Activated naive CD4-positive, alpha-beta T cell treated with Interleukin-2 at 50 U/mL for 16 hours (primary cell): ENCODE measurements around the gene ORMDL3.
"Not testable (repeated sequence)": the region's sequence is repeated elsewhere in the genome, so short reads cannot be mapped to it uniquely, and the experiment has no call there.

Experiments used
- DNase-seq: peaks from one replicate; pipeline ENCODE4 v3.0.0-alpha.2; 2020

ORMDL3 gene

GRCh38 chr17:39948489-39948828, 21.1 kb upstream of the ORMDL3 start:
- DNase-seq = not testable (repeated sequence)

DNA sequence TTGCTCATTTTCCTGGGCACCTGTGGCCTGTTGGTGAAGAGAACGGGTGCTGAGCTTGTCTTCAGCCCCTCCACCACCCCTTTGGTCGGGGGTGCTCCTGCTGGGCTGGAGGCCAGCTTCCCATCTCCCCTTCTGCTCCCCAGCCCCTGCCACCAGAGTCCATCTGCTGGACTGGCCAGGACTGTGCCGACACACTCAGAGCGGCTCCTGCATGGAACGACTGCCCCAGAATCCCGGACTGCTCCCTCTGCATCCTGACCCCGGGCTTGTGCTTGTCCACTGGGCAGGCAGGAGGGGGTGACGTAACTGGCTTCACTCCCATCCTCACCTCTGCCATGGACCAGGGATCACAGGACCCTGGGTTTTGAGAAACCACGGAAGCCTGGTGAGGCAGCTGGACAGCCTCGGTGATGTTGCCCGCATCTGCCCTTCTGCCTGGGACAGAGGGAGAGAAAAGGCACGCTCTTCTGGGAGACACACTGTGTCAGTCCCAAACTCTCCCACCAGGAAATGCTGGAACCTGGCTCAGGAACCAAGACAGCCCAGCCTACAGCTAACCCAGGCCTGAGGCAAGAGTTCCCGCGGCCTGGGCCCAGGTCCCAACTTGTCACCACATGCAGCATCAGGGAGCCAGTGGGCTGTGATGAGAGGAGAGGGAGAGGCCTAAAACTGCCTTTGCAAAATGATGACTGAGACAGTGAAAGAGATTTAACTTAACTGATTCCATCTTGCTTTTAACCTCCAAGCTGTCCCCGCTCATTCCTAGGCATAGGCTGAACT, 19.3 kb upstream of the ORMDL3 start:
- DNase-seq = no peak

- DNase-seq = no peak
These were observed 17.0 kb upstream of the ORMDL3 start for GRCh38 chr17:39944393-39944711.

DNA sequence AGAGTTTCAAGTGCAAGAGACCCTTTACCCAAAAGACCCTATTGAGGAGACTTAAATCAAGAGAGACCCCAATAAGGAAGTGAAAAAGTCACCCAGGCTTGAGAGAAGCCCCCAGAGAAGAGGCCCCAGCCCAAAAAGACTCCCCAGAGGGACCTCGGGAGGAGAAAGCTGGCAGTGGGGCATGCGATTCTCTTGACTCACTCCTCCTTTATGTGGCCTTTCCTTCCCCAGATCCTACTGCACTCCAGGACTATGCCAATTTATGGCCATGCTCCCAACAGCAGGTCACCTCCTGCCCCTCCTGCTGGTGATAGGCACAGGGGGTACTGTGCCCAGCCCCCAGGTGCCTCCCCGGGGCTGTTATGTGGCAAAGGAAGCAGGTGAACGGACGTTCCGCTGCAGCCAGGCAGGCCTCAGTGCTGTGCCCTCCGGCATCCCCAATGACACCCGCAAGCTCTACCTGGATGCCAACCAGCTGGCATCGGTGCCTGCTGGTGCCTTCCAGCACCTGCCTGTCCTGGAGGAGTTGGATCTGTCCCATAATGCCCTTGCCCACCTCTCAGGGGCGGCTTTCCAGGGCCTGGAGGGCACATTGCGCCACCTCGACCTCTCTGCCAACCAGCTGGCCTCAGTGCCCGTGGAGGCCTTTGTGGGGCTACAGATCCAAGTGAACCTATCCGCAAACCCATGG, 16.4 kb upstream of the ORMDL3 start:
- no peak for DNase-seq

- peak; percentile 42 for DNase-seq
These were observed 12.4 kb upstream of the ORMDL3 start for GRCh38 chr17:39939588-39940419.

DNA sequence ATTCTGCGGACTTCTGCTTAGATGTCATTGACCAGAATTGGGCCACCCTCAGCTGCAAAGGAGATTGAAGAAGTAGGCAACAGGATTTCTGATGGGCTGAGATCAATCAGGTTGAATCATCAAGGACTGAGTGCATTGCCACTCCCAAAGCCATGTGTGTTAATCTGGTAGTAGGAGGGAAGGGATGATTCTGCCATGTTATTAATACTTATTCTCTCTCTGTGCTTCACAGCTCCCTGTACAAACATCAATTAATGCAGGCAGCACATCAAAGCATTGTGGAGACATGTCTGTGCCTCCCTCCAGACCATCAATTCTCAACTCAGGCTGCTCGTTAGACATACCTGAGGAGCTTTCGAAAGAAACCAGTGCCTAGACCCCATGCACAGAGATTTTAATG, 11.7 kb upstream of the ORMDL3 start:
- DNase-seq = no peak

DNA sequence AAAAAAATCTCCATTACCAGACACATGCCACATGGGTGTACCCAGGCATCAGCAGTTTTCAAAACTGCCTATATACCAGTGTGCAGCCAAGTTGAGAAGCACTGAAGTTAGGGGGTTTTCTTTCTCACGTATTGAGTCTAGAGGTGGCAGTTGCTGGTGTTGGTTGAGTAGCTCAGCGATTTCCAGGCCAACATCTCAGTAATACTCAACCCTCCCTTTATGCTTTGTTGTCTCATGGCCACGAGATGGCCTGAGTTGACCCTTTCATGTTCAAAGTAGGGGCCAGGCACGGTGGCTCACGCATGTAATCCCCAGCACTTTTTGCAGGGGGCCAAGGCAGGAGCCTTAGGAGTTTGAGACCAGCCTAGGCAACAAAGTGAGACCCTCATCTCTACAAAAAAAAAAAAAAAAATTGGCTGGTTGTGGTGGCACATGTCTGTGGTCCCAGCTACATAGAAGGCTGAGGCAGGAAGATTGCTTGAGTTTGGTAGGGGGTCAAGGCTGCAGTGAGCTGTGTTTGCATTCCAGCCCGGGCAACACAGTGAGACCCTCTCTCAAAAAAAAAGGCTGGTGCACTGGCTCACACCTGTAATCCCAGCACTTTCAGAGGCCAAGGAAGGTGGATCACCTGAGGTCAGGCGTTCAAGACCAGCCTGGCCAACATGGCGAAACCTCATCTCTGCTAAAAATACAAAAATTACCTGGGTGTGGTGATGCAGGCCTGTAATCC, 10.9 kb upstream of the ORMDL3 start:
- DNase-seq = no peak

DNA sequence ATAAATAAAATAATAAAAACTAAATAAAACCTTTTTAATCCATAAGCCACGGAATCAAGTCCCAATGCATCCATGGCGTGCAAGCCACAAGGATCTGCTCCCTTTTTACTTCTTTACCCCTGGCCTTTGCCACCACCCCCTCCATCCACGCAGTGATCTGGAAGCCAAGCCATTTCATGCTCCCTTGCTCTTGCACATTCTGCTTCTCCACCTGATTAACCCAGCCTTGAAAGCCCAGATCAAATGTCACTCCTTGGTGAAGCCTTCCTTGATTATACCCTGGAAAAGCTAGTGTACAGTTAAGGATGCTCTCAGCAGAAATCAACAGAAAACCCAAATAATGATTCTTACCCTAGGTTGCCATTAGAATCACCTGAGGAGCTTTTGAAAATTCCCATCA, 10.0 kb upstream of the ORMDL3 start:
- no peak for DNase-seq

- DNase-seq = no peak
These were observed 8.5 kb upstream of the ORMDL3 start for GRCh38 chr17:39935909-39936308.

DNA sequence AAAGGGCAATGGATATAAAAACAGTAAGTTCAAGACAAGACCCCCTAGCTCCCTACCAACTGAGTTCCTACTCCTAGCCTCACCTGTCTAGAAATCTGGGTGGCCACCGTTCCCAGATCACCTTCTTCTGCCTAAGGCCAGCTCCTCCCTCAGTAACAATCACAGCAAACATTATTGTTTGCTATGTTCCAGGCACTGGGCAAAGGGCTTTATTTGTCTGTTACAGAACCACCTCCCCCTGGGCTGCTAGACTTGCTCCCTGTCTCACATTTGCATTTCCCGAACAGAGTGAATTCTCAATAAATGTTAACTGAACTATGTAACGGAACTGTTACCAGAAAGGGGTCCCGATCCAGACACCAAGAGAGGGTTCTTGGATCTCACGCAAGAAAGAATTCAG, 6.9 kb upstream of the ORMDL3 start:
- DNase-seq = no peak

DNA sequence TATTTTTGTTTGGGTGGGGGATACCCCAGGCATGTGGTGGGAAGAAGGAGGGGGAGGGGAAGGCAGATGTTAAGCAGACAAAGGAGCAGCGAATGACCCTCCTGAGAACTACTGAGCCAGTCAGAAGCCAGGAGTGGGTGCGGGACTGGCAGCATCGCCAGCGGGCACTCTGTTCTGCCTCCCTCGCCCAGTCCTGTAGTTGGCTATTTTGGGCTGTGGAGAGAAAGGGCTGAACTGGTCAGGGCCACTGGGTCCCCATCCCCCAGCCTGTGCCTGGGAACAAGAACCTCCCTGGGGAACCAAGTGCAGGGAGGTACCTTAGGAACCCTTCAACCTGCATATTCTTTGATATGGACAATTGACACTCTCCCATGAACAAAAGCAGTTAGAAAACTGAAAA, 6.5 kb upstream of the ORMDL3 start:
- no peak for DNase-seq

GRCh38 chr17:39929646-39930407, 2.4 kb upstream of the ORMDL3 start:
- DNase-seq = no peak

DNA sequence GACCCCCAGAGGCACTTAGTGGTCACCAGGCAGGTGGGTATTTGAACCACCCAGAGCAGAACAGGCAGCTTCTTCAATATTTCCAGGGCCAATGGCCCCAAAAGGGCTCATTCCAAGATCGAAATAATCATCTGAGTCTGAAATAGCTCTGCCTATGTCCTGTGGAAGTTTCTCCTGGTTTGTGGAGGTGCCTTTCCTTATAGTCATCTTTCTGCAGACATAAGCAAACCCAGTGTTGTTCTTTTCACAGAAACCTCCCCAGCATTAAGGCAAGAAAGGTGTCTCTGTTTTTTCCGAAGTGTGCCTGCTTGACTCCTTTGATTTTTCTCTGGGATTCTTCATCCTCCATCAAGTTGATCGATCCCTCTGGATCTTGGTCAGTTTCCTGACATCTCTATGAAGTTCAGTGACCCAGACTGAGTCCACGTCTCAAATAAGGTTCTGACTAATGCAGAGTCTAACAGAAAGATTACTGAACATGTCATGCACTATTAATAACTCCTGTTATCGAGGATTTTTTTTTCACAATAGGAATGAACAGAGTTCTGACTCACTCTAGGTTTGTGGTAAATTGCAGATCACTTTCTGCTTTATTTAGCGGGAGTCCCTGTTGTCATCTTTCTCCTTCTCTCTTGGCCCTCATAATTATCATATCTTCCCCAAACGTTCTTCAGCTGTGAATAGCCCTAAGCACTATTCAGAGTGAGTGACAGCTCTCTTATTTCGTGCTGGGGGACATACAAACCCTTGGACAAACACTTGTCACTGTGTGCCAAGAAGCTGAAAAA, 1.7 kb upstream of the ORMDL3 start:
- DNase-seq = no peak

GRCh38 chr17:39927929-39928857, 792 bp upstream of the ORMDL3 start:
- DNase-seq = no peak

- DNase-seq = peak; percentile 64
These were observed 757 bp downstream of the ORMDL3 start for GRCh38 chr17:39926588-39927100.

- no peak for DNase-seq
These were observed 1.2 kb downstream of the ORMDL3 start for GRCh38 chr17:39926135-39926587.

DNA sequence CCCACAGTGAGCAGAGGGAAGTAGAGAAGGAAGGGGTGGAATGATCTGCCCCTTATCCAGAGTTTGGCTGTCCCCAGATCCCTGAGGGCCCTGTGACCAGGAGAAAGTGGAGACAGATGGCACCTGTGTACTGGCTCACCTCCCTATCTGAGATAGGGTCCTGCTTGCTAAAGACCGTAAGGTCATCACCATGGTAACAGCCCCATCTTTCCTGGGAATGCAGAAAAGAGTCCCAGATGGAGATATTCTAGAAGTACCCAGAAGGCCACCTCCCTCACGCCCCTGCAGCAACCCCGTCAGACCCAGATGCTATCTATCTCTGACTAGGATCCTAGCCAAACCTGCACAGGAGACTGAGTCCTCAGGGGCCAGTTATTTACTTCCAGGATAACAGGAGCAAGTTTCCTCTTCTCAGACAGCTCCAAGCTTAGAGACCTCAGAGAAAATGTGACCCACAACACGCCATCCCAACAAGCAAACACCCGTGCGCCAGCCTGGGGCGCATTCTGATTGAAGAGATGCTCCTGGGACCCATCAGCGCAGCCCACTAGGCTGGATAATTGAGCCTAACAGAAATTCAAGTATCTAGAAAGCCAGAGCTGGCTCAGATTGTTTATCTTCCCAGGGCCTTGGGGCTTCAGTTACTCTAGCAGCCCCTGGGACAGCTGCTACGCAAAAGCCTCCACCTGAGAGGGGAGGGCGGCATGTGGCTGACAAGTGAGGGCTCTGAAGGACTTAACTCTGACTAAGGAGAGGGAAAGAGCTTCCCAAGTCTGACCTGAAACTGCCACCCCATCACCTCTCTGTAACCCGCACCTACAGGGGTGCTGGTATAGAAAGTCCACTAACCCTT, 1.9 kb downstream of the ORMDL3 start:
- DNase-seq = no peak

DNA sequence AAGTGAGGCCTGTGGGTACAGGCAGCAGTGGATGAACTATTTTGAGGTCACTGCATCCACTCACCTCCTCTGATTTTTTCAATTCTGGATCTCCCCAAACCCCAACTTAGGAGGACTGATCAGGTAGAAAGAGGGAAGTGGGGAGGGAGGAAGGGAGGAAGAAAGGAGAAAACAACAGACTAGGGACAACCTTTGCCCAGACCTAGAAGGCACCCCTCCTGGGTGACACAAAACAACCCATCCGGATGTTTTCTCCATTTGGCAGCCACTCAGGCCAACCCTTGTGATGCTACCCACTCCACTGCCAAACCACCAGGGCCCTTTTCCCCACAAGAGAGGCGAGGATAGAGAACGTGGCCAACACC, 2.7 kb downstream of the ORMDL3 start:
- no peak for DNase-seq
